GM12873 (cell line): ENCODE measurements around the gene SPHK2.

Source experiments
- TF ChIP-seq, protein P1 (sequence below): IDR thresholded peaks from 2 replicates; pipeline ENCODE4 v1.5.1; 2012; ENCODE audit warnings: low read depth, mild to moderate bottlenecking, moderate library complexity, low read length, control low read depth; ENCODE audit not compliant: insufficient read depth; ENCODE audit errors: missing control alignments

The SPHK2 gene

GRCh38 chr19:48671446-48671995 is 52.2 kb downstream of the SPHK2 start:
- TF ChIP-seq, protein P1, sequence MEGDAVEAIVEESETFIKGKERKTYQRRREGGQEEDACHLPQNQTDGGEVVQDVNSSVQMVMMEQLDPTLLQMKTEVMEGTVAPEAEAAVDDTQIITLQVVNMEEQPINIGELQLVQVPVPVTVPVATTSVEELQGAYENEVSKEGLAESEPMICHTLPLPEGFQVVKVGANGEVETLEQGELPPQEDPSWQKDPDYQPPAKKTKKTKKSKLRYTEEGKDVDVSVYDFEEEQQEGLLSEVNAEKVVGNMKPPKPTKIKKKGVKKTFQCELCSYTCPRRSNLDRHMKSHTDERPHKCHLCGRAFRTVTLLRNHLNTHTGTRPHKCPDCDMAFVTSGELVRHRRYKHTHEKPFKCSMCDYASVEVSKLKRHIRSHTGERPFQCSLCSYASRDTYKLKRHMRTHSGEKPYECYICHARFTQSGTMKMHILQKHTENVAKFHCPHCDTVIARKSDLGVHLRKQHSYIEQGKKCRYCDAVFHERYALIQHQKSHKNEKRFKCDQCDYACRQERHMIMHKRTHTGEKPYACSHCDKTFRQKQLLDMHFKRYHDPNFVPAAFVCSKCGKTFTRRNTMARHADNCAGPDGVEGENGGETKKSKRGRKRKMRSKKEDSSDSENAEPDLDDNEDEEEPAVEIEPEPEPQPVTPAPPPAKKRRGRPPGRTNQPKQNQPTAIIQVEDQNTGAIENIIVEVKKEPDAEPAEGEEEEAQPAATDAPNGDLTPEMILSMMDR = no peak

DNA sequence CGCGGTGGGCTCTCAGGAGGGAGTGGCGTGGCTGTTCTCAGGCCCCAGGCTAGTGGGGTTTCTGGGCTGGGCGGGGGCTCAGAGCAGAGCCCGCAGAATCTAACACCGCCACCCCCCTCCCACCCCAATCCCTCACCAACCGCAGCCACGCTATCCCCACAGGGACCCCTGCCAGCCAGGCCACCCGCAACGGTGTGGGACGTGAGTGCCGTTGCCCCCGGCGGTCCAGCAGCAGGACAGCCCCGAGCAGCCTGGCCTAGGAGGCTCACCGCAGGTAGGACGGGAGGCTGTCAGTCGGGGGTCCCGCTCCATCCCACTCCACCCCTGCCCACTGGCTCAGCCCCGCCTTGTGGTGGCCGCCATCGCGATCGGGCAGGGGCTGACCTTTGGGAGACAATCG is 53.7 kb downstream of the SPHK2 start, which contains the start of gene NTN5:
TSS of gene NTN5 (minus strand) at position 24 of the 400 bp plus-strand sequence. CDS start 2,031 bp downstream, outside the sequence.
- TF ChIP-seq, protein P1 = no peak

DNA sequence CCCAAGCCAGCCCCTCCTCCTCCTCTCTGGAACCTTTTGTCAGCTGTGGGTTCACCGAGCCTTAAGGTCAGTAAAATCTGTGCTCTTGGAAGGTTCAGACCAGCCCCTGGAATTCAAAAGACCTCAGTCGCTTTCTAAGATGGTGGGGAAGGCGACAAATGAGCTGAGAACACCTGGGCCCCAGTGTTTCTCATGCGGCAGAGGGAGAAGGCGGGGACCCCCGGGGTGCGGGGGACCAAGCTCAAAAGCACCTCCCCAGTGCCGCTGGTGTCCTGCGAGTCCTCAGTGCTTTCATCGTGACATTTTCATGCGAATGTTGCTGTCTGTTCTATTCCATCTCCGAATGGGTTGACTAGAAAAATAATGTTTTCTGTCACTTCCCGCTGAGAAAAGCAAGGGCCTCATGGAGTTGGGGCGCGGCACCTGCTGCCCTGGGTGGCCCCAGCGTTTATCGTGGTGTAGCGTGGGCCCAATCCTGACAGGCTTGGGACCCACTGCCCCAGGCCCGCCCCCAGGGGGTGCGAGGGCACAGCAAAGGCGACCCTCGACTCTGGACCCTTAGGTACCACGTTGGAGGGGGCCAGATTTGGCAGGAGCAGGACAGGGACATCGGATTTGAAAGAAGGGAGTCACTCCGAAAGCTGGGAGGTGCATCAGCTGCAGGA is 54.3 kb downstream of the SPHK2 start:
- TF ChIP-seq, protein P1 = no peak

DNA sequence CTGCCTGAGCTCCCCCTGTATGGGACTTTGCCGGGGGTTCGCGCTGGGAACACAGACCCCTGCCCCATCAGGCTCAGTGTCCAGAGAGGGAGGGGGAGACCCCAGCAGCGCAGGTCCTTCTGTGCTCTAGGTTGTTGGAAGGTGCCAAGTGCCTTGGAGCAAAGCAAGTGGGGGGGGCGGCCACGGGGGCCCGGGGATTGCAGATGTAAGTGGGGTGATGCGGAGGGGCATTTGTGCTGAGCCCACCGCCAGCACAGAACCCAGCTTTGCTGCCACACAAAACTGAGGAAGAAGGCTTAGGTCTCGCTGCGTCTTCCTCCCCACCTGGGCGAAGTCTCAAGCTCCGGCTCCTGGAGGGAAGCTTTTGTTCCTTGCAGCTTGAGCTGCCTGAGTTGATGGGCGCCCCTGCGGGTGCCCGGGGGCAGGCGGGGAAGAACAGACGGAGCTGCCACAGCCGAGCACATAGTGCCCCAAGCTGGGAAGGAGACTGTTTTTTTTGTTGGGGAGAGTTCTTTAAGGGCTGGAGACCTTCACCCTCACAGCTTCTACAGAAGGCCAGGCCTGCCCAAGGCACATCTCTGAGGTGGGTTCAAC is 55.0 kb downstream of the SPHK2 start:
- TF ChIP-seq, protein P1 = no peak

DNA sequence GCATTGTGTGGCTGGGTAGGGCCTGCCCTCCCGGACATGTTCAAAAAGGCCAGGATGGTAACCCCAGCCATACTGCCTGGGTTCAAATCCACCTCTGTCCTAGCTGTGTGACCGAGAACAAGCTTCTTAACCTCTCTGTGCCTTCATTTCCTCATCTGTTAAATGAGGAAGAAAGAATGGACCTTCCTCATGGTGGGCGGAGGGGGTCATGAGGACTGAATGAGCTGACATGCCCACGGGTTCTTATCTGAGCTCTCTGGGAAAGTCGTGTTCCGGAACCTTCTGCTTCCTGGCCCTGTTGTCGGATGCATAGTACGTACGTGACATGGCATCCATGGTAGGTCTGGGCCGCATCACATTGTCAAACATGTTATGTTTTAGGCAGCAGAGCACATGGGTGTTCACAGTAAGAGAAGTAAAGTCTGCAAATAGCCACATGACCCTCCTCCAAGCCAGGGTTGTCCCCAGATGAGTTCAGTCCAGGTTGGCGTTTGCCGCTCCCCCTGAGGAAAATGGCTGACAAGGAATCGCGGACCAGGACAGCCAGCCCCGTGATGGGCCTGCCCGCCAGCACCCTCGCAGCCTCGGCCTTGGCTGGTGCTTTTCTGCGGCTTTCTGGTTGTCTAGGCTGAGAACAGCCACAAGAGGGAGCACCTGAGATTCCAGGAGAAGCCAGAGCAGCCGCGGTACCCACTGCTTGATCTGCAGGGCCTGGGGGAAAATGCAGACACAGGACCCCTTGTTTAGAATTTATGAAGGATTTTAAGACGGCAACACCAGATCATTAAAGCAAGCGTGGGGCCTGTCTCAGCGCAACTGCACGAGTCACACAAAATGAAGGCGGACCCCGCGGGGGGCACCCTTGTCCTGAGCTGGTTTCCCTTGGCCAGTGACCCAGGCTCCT is 55.9 kb downstream of the SPHK2 start:
- TF ChIP-seq, protein P1 = peak; percentile 88

DNA sequence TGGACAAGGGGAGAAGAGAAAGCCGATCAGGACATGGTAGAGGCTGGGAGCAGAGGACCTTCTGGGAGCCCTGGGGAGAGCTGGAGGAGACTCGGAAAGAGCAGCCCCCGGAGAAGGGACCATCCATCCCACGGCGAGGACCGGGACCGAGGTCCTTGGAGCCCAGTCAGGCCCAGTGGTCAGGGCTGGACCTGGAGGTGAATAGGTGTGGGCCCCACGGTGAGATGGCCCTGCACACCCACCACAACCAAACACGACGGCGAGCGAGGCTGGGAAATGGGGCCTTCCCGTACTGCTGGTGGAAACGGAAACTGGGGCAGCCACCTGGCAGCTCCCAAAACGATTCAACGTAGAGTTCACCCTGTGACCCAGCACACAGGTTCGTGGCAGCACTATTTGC is 57.2 kb downstream of the SPHK2 start:
- TF ChIP-seq, protein P1 = no peak

GRCh38 chr19:48676887-48677286 is 57.6 kb downstream of the SPHK2 start:
- TF ChIP-seq, protein P1 = no peak
